Posterior vena cava (tissue), 2 donors: ENCODE data around the gene SGCA. TPM values are rescaled to one million over a fixed set of nuclear protein-coding genes. Genes with fewer than 3 reads are reported as not detected.
A peak's percentile ranks its signal among the peaks of the same experiment; 100 is the strongest.

Source experiments
- DNase-seq: peaks from one replicate; pipeline ENCODE4 v3.0.0-alpha.2; 2020; ENCODE audit warnings: low spot score
- intact Hi-C, 2 donors: fragments of 100-400 bp; cut with DNase I; formaldehyde crosslinking; loops; one replicate each; pipeline versions ENCODE4 v1.14.1 to v1.14.2; 2022 to 2023
- total RNA-seq, 2 donors: library from RNA; stranded (reverse); fragmentation: NEBNext Ultra II Directional; extraction: Animal tissue kit (Norgen Biotek cat#: 25700); gene quantifications; one replicate each; pipeline ENCODE4 v1.2.1, GENCODE V29; 2021
- donor health status: DM: yes; HTN: yes; CAD: no.
- donor health status: DM: yes; HTN: yes; CAD: no.

SGCA gene
- total RNA-seq, 2 donors from 2014 or later, result 87.9 to 99.0 TPM

DNA sequence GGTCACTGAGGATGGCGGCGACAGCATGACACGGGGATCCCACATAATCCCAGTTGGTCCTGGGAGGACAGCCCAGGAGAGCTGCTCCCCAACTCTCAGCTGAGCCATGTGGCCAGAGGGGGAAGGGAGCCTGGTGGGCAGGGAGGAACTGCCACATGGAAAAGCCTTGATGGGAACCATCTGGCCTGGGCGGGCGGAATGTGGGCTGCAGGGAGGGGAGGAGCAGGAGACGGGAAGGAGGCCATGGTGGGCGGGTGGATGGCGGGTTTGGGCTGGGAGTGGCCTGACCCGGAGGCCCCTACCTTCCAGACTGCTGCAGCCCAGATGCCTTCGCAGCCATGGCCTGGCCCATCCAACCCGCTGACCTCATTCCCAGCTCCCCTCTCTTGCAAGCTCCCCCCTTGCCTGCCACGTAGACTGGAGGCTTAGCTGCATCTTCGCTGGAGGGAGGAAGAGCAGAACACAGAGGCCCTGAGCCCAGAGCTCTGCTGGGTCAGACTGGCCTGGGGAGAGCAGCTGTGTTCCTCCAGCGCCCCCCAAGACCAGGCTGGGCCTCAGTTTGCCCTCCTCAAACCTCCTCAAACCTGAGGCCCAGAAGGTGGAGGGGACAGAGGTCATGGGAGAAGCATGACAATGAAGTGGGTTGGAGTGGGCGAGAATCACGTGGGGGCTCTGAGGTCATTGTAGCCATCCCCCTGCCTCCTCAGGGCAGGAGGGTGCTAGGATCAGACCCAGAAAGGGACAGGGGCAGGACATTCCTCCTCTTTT is 43.9 kb downstream of the SGCA start:
- peak; percentile 98 for DNase-seq
- intact Hi-C loops, result no loop called here

DNA sequence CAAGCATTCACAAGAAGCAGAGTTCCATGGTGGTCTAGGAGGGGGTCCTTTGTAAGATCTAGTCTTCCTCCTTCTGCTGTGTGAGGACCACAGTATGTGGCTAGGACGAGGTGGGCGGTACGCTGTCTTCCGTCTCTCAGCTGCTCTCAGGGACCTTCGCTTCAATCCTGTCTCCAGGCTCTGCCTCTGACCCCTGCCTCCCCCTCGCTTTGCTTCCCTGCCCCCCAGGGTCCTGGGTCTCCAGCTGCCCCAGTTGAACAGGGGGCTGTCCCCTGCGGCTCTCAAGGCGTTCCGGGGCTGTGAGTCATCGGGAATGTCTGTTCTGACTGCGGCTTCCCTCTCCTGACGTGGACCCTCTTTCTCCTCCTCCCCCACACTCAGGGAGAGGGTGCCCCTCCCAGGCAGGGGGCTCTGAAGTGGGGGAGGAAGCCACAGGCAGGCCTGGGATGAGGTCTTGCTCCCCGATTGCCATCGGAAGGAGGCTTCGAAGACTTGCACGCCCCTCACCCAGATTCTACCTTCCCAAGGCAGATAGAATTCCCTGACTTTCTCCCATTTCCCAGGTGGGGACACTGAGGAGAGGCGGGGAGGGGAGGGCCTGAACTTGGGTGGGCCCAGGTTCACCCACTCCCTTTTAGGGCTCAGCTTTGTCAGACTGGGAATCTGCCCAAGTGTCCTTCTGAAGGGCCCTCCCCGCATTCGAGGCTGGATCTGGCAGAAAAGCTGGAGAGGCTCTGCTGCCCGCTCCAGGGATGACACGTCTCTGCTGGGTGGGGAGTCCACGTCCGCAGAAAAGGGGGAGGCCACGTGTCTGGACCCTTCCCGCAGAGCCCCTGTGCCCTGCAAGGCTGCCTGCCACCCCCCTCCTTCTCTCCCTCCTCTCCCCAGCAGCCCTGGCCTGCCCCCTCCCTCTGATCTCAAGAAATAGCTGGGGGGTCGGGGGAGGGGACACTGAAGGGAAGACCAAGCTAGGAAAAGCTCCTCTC is 44.7 kb downstream of the SGCA start:
- intact Hi-C loops, result no loop called here
- DNase-seq, result peak; percentile 96

GRCh38 chr17:50211249-50212120 is 45.7 kb downstream of the SGCA start:
- intact Hi-C loops, result no loop called here

GRCh38 chr17:50212121-50212843 is 46.5 kb downstream of the SGCA start:
- DNase-seq, result peak; percentile 83
- intact Hi-C loops, result no loop called here

More at GRCh38 chr17:50211249-50212120, 45.7 kb downstream of the SGCA start:
- DNase-seq, result peak; percentile 82

GRCh38 chr17:50213026-50214022 is 47.5 kb downstream of the SGCA start:
- DNase-seq, result no peak

DNA sequence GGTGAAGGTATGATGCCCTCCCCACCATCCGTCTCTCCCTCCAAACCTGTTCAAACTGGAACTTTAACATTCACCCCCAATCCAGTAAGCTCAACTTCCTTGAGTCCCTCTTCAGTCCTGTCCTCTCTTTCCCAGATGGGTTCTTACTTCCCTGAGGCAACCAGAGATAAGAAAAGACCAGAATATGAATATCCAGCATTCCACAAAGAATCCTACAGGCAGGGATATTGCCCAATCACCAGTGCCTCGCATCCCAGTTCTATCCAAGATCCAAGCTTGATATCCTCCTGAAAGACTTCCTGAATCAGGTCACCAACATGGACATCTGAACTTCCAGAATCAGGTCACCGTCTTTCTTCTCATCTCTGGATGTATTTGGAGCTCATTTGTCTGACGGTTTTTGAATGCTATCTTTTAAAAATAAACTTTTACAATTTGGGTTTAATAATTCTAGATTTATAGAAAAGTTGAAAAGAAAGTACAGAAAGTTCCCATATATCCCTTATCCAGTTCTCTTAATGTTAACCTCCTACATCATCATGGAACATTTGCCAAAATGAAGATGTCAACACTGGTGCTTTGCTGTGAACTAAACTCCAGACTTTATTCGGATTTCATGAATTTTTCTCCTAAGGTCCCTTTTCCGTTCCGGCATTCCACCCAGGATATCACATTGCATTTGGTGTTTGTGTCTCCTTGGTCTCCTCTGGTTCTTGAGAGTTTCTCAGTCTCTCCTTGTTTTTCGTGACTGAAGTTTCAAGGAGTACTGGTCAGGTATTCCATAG is 49.4 kb downstream of the SGCA start:
- intact Hi-C loops, result no loop called here
- no peak for DNase-seq

More at GRCh38 chr17:50213026-50214022, 47.5 kb downstream of the SGCA start:
- intact Hi-C loops, result no loop called here

DNA sequence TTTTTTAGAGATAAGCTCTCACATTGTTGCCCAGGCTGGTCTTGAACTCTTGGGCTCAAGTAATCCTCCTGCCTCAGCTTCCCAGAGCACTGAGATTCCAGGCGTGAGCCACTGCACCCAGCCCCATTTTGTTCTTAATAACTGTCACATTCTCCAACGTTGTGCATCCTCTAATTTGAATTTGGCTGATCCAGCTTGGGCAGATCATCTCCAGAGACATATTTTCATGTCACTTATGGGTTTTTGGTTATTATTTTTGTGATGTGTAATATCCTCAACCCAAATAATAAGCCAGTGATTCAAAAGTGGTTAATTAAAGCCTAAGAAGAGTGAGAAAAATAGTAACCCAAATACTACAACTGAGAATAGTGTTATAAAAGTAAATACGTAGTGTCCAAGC is 51.8 kb downstream of the SGCA start:
- intact Hi-C loops, result no loop called here
- no peak for DNase-seq

GRCh38 chr17:50218071-50218759 is 52.4 kb downstream of the SGCA start:
- no peak for DNase-seq
- intact Hi-C loops, result no loop called here

DNA sequence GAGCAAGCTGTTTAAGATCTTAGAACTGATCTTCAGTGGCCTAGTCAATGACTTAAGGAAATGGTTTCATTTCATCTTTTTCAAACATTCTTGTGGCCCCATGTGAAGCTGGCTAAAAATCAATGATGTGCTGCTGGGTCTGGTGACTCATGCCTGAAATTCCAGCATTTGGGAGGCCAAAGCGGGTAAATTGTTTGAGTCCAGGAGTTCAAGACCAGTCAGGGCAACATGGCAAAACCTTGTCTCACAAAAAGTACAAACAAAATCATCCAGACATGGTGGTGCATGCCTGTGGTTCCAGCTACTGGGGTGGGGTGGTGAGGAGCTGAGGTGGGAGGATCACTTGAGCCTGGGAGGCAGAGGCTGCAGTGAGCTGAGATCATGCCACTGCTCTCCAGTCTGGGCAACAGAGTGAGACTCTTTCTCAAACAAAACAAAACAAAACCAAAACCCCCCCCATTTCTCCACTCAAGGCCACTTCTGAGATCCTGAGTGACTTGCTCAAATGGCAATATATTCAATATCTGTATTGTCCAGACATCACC is 53.0 kb downstream of the SGCA start:
- intact Hi-C loops, result no loop called here
- DNase-seq, result no peak

DNA sequence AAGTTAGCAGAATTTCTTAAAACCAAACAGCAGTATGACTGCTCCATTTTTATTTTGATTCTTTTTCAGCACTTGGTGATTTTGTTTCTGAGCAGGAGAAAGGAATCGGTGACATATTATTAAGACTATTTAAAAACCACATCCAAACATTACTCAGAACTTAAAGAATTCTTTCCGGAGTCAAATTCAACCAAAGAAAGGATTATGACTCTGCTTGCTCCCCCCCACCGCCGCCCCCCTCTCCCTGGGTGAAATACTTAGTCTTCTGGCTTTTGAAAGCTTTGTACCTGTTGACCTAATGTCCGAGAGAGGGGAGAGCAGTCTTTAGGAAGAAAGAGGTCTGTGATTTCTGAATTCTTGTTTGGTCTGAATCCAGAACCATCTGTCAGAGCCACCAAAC is 53.5 kb downstream of the SGCA start:
- DNase-seq, result no peak

DNA sequence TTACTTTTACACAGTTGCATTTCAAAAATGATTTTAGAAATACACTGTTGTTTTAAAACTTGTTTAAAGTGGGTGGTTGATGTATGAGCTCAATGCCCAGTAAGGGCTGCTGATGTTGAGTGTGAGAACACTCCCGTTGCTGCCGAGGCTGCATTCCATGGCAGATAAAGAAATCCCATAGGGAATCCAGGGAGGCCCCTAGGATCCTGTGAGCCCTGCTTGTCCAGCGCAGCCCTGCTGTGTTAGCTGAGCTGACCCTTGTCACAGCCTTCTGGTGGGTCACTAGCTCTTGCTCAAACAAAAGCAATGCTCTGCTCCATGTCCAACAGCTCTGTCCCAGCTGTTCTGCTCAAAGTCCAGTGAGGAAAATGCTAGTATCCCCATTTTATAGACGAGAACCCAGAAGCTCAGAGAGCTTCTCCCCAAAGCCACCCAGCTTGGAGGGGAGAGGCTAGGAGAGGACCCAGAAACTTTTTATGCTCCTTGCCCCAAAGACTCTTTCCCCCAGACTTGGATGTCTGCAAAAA is 54.2 kb downstream of the SGCA start:
- intact Hi-C loops, result loop anchor here in 1 of 2 donors (5.0 kb wide), 1 partner anchor 37 kb away; no protein-coding TSS in a partner anchor
- no peak for DNase-seq

More for the DNA sequence above, 53.5 kb downstream of the SGCA start:
- intact Hi-C loops, result no loop called here

GRCh38 chr17:50220811-50221210 is 55.0 kb downstream of the SGCA start:
- intact Hi-C loops, result loop anchor here in 1 of 2 donors (5.0 kb wide), 1 partner anchor 36 kb away; no protein-coding TSS in a partner anchor
- no peak for DNase-seq

DNA sequence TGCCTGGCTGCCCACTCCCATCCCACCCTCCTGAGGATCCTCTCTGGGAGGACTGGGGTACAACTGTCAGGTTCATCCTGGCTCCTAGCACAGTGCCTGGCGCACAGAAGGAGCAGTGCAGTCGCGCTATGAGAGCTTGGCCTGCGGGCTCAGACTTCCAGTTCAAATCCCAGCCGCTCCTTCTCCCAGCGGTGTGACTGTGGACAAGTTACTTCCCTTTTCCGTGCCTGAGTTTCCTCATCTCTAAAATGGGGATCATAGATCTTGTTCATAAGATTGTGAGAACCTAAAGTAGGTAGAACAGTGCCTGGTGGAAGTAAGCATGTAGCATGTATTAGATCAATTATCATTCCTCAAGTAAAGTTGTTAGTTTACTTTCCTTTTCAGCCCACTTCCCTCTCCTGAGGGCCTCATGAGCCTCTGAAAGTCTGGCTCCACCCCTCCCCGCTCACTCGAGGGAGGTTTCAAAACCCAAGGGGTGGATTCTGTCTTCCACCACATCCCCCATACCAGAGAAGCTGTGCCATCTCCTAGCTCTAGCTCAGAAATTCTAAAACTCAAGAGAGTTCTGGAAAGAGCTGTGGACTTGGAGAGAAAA is 55.6 kb downstream of the SGCA start:
- DNase-seq, result no peak
- intact Hi-C loops, result loop anchor here in 1 of 2 donors (5.0 kb wide), 1 partner anchor 36 kb away; no protein-coding TSS in a partner anchor

DNA sequence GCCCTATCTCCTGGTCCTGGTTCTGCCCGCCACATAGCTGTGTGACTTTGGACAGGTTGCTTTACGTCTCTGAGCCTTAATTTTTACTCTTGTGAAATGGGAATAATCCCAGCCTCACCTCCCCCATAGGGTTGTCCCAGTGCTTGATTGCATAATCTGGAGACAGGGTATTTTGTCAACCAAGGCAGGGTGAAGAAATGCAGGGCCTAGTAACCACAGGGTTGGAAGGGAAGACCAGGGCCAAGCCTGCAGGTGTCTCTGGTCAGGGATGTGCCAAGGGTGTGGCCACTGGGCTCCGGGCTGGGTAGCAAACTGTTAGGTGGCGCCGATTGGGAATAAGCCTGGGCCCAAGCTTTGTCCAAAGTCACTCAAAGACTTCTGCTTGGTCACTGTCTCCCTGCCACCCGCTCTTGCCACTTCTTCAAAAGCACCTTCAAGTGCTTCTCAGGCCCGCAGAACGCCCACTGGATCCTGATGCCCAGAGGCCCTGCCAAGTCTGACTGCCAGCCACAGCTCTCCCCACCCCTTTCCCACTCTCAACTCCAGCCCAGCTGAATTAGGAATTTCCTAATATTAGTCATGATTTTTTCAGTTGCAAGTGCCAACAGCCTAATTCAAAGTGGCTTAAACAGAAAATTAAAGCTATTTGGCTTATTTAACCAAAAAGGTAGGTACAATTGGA is 56.2 kb downstream of the SGCA start:
- peak; percentile 88 for DNase-seq
- intact Hi-C loops, result loop anchor here in 1 of 2 donors (5.0 kb wide), 1 partner anchor 35 kb away; no protein-coding TSS in a partner anchor
